Type B pancreatic cell (in vitro differentiated cells): ENCODE results near the gene DELE1. TPM values are rescaled to one million over a fixed set of nuclear protein-coding genes. Genes with fewer than 3 reads are reported as not detected.

Source experiments
- DNase-seq: peaks from one replicate; pipeline ENCODE4 v3.0.0; 2021; ENCODE audit warnings: mixed read lengths; ENCODE audit not compliant: unreplicated experiment; ENCODE audit errors: extremely low spot score
- H3K27ac Mint-ChIP-seq: 2 replicates; pipeline ENCODE4 v1.8.0; 2021; ENCODE audit warnings: mild to moderate bottlenecking, mixed read lengths
- H3K27me3 Mint-ChIP-seq: 2 replicates; pipeline ENCODE4 v1.8.0; 2021; ENCODE audit warnings: mixed read lengths
- H3K36me3 Mint-ChIP-seq: 2 replicates; pipeline ENCODE4 v1.8.0; 2021; ENCODE audit warnings: mixed read lengths
- H3K4me1 Mint-ChIP-seq: one replicate; pipeline ENCODE4 v1.8.0; 2021; ENCODE audit warnings: mixed read lengths; ENCODE audit not compliant: unreplicated experiment
- H3K4me3 Mint-ChIP-seq: 2 replicates; pipeline ENCODE4 v1.8.0; 2021; ENCODE audit warnings: mild to moderate bottlenecking, mixed read lengths
- H3K9me3 Mint-ChIP-seq: 2 replicates; pipeline ENCODE4 v1.8.0; 2021; ENCODE audit warnings: mixed read lengths
- total RNA-seq: library from RNA; stranded (reverse); gene quantifications from 2 replicates; pipeline ENCODE4 v1.2.1, GENCODE V29; 2021; ENCODE audit warnings: low replicate concordance
- TF ChIP-seq, protein P1 (sequence below): fragments of 200-600 bp; sonication (generic); conservative IDR thresholded peaks from 2 replicates; pipeline ENCODE4 v1.5.0; 2021; ENCODE audit warnings: antibody characterized with exemption, mild to moderate bottlenecking

The DELE1 gene
- total RNA-seq, 1 donor from 2014 or later: 67.9 TPM

DNA sequence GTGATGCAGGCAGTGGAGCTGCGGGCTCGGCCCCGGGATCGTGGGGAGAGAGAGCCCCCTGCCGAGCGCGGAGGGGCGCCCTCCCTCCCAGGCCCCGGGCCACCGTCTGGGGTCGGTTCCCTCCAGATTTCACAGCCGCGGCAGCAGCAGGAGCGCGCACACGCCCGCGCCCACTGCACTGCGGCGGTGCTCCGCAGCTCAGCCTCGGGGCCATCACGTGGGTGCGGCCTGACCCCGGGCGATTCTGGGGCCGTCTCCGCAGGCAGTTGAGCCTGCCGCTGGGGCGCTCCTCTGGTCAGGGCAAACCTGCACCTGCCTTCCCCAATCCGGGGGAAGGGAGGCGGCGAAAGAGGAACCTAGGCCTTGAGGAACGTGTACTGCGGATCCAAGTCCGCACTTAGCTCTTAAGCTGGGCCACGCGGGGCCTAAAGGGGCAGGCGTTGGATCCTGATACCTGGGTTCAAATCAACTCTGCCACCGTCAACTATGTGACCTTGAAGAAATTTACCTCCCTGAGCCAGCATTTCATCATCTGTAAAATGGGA lies 9.4 kb upstream of the DELE1 start:
- peaks cover 57% of the 10 kb centered on the region for H3K27me3 Mint-ChIP-seq
- H3K36me3 Mint-ChIP-seq: no peaks in the 10 kb centered on the region
- TF ChIP-seq, protein P1, sequence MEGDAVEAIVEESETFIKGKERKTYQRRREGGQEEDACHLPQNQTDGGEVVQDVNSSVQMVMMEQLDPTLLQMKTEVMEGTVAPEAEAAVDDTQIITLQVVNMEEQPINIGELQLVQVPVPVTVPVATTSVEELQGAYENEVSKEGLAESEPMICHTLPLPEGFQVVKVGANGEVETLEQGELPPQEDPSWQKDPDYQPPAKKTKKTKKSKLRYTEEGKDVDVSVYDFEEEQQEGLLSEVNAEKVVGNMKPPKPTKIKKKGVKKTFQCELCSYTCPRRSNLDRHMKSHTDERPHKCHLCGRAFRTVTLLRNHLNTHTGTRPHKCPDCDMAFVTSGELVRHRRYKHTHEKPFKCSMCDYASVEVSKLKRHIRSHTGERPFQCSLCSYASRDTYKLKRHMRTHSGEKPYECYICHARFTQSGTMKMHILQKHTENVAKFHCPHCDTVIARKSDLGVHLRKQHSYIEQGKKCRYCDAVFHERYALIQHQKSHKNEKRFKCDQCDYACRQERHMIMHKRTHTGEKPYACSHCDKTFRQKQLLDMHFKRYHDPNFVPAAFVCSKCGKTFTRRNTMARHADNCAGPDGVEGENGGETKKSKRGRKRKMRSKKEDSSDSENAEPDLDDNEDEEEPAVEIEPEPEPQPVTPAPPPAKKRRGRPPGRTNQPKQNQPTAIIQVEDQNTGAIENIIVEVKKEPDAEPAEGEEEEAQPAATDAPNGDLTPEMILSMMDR: peak; percentile 62
- H3K4me3 Mint-ChIP-seq: peak overlapping the region; percentile 67
- peaks cover 10% of the 10 kb centered on the region for H3K4me1 Mint-ChIP-seq
- no peaks in the 10 kb centered on the region for H3K9me3 Mint-ChIP-seq
- no peak for DNase-seq
- H3K27ac Mint-ChIP-seq: no peak overlapping the region

DNA sequence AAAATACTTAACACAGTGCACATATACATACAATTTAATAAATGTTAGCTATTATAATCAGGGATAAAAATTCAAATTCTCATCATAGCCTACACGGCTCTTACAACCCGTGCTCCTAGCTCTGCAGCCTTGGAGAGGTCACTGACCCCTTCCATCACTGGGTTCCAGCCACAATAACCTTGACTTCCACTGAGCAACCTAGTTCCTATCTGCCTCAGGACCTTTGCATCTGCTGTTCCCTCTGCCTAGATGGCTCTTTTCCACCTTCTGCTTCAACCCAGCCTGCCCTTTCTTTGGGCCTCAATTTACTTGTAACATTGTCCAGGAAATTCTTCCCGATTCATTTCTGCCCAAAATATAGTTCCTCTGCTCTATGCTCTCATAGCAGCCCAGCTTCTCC lies 8.9 kb upstream of the DELE1 start:
- TF ChIP-seq, protein P1: no peak
- H3K9me3 Mint-ChIP-seq: no peaks in the 10 kb centered on the region
- H3K36me3 Mint-ChIP-seq: no peaks in the 10 kb centered on the region
- H3K27me3 Mint-ChIP-seq: peaks cover 57% of the 10 kb centered on the region
- peaks cover 10% of the 10 kb centered on the region for H3K4me1 Mint-ChIP-seq
- no peak for DNase-seq
- H3K27ac Mint-ChIP-seq: no peak overlapping the region
- peak overlapping the region; percentile 56 for H3K4me3 Mint-ChIP-seq

DNA sequence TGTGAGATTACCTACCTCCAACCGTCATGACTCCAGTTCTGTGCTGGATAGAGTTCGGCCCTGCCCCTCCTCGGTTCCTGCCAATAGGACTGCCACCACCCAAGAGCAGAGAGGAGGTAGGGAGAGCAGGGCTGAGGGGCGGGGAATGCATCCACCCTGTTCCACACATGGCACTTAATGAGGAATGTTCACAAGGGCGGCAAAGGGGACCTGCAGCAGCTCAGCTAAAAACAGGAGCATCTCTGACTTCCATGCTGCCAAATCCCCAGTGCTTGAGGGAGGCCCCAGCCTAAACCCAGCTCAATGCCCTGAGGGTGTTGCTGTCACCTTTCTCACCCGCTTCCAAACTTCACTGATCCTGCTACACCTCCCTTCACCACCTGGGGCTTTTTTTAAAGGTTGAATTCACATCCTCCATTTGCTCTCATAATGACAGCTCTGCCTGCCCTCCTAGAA lies 7.8 kb upstream of the DELE1 start:
- Mint-ChIP-seq H3K4me3 (no peak overlapping the region), H3K27ac (no peak overlapping the region), H3K36me3 (no peaks in the 10 kb centered on the region), H3K27me3 (peaks cover 57% of the 10 kb centered on the region), H3K9me3 (no peaks in the 10 kb centered on the region), H3K4me1 (peaks cover 10% of the 10 kb centered on the region)
- TF ChIP-seq, protein P1: no peak
- no peak for DNase-seq

DNA sequence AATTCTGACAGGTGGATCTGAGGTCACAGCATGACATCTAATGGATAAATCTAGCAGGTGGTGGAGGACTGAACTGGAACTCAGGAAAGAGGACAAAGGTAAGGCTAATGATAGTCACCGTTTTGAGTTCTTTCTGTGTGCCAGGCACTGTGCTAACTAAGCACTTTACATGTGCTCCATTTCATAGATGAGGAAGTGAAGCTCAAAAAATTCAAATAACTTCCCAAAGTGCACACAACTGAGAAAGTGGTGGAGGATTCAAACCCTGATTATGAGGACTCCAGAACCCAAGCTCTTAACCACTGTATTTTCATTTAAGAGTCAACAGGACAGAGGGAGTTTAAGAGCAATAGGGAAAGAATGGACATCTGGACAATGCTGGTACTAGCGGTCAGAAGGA lies 7.1 kb upstream of the DELE1 start:
- Mint-ChIP-seq H3K4me1 (peaks cover 10% of the 10 kb centered on the region), H3K9me3 (no peaks in the 10 kb centered on the region), H3K27me3 (peaks cover 57% of the 10 kb centered on the region), H3K4me3 (no peak overlapping the region), H3K36me3 (no peaks in the 10 kb centered on the region), H3K27ac (no peak overlapping the region)
- DNase-seq: no peak
- TF ChIP-seq, protein P1: no peak

DNA sequence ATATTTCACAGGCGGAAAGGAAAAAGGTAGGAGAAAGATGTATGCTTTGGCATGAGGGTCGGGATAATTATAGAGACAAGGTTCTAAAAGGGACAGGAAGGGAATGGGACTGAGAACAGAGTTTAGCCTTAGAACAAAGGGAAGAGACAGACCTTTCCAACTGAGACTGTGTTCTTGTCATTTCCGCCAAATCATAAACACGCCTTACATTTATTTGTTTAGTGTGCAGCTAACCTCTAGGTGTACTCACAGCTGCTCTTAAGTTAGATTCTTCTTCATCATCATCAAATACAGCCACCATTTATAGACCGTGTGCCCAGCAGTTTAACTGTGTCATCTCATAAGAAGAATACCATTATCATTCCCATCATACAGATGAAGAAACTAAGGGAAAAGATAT lies 5.9 kb upstream of the DELE1 start:
- TF ChIP-seq, protein P1: no peak
- Mint-ChIP-seq H3K4me3 (no peak overlapping the region), H3K9me3 (no peaks in the 10 kb centered on the region), H3K27me3 (peaks cover 52% of the 10 kb centered on the region), H3K4me1 (peaks cover 10% of the 10 kb centered on the region), H3K27ac (no peak overlapping the region), H3K36me3 (no peaks in the 10 kb centered on the region)
- DNase-seq: no peak
